Lower leg skin (tissue), 3 donors: Measurements from ENCODE around the gene SRSF10.

Experiments
- CTCF ChIP-seq, 3 donors: fragments of 450-650 bp; IDR thresholded peaks; one replicate each; pipeline ENCODE4 v1.5.1; 2016; ENCODE audit warnings: antibody characterized with exemption in 3 of 3, mild to moderate bottlenecking in 3 of 3, moderate library complexity in 2 of 3
- POLR2A ChIP-seq, 2 donors: fragments of 450-650 bp; IDR thresholded peaks; one replicate each; pipeline ENCODE4 v1.6.1; 2016 to 2017; ENCODE audit warnings: antibody characterized with exemption in 2 of 2, mild to moderate bottlenecking in 1 of 2, moderate library complexity in 1 of 2

GRCh38 chr1:23966973-23967493 lies 13.1 kb downstream of the SRSF10 start:
- TF ChIP-seq CTCF (IDR thresholded peaks at IDR 0.05) (no peak), POLR2A (IDR thresholded peaks at IDR 0.05) (no peak)
